Germinal center (tissue), 1 donor: ENCODE results near the gene NAV3.

Experiments used
- DNase-seq: peaks from one replicate; pipeline ENCODE4 v3.0.0; 2012; ENCODE audit warnings: mixed read lengths, low spot score

The NAV3 gene

DNA sequence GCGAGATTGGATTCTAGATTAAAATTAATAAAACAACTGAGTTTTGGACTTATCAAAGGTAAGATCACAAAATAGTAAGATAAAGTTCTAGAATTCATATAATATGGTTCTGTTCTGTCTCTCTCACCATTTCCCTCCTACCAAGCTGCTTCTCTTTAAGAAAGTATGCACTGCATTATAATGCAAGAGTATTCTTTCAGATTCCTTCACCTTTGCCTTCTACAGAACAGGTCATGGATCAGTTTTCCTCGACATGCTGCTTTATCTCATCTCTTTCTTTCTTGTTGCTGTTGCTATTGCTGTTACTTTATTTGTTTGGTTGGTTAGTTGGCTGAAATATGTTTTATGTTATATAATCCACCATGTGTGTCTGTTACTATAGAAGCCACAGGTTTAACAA is 357.0 kb downstream of the NAV3 start:
- DNase-seq = no peak

DNA sequence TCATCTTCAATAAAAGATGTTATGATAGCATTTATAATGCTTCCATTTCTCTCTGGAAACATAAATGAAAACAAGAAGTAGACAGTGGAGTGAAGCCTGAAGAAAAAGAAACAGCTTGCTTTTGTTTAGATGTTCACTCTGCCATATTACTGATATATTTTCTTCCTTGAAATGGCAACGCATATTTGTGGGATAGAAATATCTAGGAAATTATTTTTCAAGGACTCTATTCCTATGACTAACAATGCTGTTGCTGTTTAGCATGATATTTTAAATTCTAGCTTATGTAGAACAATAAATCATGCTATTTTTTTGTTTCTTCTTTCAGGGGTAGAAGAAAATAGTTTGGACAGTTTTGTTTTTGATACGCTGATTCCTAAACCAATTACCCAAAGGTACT is 359.0 kb downstream of the NAV3 start:
- no peak for DNase-seq

DNA sequence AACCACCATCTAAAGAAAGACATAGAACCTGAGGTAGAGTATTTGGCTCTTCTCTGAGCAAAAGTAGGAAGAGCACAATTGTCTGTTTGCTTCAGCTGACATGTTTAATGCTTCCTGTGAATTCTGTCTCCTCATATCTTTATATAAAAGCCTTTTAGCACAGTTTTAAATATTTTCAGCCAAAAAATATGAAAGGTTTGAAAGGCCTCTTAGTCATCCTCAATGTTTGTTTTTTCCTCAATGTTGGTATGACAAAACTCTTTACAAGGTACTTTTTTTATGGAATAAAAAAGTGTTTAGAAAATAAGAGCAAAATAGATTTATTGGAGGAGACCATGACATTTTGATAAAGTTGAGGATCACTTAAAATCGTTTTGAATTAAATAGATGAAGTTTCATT is 360.9 kb downstream of the NAV3 start:
- DNase-seq = no peak

DNA sequence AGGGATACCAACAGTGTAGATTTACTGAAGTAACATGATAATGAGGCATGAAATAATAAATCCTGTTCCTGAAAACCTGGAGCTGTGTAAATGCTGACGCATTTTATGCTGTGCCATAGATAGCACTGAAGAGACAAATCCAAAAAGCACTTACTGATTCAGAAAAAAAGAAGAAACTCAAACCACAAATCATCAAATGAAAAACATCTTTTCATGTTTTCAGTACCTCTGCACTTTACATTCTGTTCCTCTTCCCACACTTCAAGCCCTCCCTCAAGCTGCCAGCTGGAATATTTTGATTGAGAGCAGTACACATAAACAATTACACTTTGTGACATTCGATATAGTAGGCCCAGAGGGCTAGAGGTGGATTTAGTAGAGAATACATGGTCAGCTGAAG is 362.3 kb downstream of the NAV3 start:
- no peak for DNase-seq

DNA sequence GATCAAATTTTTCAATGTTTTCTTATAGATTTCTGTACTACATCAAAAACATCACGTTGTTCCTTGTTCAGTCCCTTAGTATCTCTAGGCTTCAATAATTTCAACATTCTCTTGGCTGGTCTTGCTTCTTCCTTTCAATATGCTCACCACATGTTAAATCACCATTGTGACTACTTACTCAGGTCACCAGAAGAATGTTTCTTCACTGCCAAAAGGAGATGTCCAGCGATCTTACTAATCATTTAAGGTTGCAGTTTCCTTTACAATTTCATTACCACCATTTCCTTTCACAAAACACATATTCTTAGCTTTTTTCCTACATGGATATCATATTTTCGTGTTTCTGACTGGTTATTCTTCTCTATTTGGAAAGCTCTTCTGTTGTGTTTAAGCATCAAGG is 363.8 kb downstream of the NAV3 start:
- DNase-seq = no peak

DNA sequence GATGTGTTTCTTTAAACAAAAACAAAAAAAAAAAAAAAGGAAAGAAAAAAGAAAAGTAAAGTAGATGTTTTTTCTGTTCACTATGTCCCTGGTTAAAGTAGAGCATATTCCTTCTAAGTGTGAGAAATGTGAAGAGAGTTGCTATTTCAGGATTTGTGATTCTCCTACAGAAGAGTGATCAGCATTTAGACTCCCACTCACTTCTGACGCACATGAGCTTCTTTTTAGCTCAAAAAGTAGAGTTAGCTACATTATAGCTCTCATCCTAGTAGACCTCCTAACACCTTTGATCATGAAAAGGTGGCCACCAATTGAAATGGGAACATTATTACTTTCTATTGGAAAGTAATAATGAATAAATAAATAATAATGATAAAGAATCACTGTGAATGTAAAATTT is 368.2 kb downstream of the NAV3 start:
- no peak for DNase-seq

DNA sequence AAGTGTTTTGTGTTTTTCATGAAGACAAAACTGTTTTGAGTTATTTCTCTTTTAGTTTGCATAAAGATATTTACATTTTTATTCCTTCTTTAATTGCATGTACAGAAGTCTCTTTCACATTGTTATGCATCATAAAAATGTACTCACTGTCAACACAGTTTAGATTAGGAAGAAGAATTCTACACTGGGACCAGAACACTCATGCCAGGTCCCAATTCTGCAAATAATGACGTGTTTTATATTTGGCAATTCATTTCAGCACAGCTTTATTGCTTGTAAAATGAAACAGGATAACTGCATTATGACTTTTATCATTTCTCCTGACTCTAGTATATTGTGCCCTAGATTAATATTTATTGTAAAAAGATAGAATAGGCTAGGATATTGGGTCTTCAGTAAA is 369.2 kb downstream of the NAV3 start:
- DNase-seq = no peak

DNA sequence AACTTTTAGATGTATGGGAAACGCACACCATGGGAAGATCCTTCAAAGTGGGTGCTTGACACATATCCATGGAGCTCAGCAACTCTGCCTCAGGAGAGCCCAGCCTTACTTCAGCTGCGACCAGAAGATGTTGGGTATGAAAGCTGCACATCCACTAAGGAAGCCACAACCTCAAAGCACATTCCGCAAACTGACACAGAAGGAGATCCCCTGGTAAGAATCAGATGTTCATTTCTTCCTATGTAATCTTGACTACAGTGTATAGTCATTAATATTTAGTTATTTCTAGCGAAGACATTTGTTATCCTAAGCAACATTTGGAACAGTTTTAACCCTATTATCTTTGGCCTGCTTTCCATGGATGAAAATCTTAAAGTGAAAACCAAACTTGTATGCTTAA is 374.2 kb downstream of the NAV3 start:
- no peak for DNase-seq

DNA sequence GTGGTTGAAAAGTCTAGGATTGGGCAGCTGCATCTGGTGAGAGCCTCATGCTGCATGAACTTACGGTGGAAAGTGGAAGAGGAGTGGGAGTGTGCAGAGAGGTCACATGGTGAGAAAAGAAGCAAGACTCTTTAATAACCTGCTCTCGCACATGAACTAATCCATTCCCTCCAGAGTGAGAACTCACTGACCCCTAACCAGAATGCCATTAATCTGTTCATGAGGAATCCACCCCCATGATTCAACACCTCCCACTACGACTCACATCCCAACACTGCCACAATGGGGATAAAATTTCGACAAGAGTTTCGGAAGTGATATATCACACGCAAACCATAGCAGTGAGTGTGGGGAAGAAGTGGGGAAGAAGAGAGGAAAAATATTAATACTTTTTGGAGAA is 377.4 kb downstream of the NAV3 start:
- no peak for DNase-seq

DNA sequence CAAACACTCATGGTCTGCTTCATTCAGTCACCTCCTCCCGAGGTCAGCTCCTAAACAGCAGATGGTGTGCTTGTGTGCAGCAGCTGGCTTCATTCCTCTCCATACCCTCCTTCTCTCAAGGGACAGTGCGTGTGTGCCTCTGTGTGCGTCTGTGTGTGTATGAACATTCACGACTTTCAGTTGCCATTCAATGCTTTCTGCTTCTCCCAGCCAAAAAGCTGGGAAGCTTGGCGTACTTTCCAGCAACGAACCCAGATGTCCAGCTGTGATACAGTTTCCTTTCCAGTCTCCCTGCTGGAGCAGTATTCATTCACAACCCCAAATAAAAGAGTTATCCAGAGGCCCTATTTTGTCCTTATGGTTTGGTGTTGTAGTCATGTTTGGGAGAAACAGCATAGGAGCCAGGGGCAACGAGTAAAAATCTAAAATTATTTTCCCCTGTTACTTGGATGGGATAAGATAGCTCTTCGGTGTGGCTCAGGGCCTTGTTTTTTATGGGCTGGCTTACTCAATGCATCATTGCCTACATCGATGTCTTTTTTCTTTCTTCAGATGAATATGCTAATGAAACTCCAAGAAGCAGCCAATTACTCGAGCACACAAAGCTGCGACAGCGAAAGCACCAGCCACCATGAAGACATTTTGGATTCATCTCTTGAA is 379.3 kb downstream of the NAV3 start:
- no peak for DNase-seq

DNA sequence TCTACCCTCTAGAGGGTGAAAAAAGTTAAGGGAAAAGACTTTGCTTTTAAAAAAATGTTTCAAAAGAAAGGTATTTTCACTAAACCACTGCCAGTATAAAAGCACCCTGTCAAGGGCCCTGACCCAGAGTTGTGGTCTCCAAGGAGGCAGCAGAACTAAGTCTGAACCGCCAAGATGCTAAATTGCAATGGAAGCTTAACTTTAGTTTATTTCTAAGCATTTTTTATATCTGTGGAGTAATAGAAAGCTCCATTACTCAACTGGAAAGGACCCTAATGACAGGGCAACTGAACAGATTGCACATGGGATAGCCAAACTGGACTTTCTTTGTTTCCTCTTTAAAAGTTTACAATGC is 379.8 kb downstream of the NAV3 start:
- no peak for DNase-seq

DNA sequence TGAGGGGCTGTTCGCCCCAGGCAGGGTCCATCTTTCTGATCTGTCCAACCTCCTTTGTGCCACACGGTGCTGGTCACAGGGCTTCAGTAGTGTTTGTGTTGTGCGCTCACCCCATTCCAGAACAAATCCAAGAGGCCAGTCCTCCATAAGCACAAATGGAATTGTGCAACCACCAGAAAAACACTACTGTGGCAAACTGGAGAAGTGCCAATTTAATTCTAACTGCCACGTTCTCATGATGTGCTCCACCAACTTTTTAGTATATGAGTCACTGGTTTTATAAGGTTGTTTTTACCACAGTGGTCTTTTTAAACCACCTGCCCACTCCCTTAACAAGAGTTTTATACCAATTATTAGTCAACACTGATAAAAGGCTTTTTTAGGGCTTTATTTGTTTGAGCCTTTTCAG is 380.2 kb downstream of the NAV3 start:
- DNase-seq = no peak

DNA sequence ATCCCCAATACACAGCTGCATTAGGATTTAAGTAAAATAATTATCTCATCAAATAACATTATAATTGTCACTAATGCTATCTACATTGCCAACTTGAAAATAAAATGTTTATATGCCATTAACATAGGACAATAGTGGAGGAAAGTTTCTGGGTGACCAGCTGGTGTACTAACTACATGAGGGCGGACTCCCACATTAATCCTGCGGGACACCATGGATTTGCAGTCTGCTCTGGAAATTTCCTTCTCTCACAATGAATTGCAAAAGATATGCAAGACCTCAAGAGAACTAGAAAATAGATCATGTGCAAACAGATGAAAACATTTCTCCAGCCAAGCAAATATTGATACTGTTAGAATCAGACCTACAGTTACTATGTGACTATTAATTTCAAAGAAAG is 390.1 kb downstream of the NAV3 start:
- DNase-seq = no peak

DNA sequence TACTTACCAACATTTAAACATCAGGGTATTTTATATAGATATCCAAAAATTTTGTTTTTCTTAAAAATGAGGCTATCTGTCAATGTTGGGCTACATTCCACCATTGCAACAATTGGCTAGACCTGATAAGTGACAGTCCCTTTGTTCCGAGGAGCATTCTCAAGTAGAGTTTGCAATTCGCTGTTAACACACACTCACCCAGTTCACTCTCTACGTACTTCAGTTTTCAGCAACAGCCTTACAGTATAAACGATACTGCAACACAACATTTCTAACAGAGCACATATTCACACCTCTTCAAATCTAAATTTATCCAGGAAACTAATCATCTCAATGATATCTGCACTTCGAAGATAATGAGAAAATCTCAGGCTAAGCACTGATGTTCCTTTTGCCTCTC is 393.5 kb downstream of the NAV3 start:
- no peak for DNase-seq

DNA sequence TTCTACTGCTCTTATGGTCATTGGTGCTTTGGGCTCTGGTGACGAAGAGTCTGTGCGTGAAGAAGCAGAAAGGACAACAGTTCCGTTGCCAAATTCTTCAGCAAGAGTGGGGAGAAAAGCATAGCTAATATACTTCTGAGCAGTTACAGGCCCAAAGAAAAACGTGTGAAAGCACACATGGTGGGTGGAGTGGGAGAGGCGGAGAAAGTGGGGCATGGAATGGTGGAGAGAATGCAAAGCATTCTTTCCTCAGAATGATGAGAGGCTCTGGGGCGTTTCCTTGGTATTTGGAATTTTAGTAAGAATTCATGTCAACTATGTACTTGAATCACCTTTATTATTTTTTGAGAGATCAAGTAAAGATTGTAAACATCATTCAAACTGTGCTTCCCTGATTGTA is 396.1 kb downstream of the NAV3 start:
- no peak for DNase-seq

DNA sequence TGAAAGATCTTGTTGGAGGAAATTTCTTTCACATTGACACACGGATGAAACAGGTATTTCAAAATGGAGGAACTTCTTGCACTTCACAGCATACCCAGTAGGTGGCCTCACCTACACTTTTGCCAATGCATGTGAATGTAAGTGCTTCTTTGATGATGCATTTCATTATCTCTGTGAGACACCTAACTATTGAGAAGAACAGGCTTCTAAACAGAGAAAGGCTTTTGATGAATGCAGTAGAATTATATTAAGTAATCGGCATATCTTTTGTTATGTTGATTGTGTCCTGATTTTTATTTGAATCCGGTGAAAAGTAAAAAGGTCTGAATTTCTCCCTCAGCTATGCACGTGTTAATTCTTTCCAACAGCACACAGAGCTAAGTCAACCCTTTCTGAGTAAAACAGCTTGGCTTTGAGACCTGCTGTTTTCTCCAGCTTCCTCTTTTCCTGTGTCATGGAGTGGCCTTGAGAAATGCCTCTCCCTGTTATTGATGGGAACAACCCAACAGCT is 399.0 kb downstream of the NAV3 start:
- DNase-seq = peak; percentile 9

DNA sequence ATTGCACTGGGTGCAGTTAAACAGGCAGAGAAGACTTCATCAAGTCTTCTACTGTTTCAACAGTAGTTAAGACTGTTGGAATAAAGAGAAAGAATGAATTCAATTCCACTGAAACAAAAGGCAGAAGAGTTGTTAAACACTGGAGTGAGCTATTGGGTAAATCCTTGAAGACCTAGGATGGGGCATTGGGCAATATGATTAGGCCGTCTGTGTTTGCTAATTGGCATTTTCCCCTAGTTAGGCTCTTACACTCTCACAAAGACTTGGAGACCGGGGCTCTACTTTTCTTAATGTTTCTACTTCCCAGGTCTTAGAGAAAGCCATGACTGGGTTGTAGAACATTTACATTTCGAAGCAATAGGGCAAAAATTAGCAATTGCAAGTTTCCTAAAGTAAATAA is 402.1 kb downstream of the NAV3 start:
- no peak for DNase-seq

DNA sequence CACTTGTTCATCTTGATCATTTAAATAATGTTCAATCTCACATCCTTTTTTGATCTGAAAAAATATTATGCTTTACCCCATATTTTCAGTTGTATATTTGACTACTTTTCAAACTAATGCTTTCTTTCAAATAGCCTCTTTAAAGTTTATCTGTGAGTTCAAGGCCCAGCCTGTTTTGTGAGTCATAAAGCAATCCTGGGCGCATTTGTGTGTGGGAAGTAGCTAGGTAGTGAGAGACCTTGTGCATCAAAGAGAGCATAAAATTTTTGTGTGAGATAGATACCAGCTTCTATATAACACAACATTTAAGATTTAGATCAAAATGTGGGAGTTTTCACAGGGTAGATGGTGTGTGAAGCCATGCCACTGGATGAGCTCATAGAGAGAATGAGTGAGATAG is 405.6 kb downstream of the NAV3 start:
- DNase-seq = no peak

DNA sequence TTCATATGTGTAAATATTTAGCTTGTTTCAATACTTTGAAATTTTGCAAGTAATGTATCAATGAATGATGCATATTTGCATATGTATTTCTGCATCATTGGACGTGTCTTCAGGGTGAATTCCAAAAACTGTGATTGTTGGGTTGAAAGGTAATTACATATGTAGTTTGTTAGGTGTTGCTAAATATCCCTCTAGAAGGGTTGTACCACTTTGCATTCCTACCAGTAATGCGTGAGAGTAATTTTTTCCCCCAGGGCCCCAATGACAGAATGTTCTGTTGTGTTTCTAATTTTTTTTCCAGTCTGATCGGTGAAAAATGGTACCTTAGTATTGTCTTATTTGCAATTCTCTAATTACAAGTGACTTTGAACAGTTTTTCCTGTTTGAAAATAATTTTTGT is 408.9 kb downstream of the NAV3 start:
- DNase-seq = no peak

DNA sequence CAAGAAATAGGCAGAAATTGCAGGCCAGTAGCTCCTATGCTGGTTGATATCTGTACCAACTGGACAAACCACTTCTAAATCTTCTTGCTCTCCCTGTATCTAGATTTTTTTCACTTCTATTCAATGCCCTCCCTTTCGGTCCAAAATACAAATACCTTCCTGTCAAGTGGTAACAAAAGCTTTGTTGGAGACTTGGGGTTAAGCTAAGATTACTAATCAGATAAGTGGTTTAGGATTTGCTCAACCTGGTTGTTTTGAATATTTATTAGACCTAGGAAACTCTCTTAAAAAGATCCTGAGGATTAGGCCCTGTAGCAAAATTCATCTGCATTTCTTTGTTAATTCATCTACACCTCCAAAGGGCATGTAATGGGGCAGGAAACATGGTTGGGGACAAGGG is 410.1 kb downstream of the NAV3 start:
- no peak for DNase-seq

DNA sequence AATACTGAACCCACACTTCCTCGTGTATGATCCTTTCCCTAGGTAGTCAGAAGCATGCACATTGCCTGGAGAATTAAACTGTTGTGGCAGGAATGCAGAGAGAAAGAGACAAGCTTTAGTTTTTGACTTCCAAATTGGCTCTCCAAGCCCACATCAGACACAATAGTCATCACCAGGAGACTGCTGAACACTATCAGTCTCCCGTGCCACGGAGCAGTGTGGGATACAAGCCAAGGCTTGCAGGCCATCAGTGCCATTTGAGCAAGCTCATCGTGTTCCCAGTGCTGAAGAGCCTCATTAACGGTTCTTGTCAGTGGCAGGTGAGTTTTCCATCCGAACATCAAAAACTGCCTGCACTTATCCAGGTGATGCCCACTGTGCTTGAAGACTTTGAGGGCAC is 410.8 kb downstream of the NAV3 start:
- no peak for DNase-seq

DNA sequence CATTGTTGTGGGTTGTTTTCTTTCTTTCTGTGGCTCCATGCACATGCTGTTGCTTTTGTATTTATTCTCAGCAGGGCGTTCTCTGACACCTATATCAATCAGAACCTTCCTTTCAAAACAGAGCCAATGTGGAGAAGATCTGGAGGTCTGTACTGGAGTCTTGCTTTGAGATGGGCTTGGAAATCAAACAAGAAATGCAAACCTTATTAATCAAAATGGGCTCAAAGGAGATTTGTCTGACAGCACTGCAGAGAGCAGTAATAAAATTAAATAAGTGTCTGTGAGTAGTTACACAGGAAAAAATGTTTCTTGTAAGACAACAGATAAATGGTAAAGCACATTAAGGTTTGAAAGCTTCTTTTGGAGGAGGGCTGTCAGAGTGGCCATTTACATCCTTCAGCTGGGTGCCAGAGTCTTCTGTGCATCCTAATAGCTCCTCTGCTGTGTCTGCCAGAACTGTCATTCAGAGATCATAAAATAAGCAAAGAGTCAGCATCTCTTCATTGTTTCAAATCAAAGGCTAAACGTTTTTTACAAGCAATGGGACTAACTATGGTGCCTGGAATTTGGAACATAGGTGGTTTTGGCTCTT is 414.3 kb downstream of the NAV3 start:
- DNase-seq = no peak

DNA sequence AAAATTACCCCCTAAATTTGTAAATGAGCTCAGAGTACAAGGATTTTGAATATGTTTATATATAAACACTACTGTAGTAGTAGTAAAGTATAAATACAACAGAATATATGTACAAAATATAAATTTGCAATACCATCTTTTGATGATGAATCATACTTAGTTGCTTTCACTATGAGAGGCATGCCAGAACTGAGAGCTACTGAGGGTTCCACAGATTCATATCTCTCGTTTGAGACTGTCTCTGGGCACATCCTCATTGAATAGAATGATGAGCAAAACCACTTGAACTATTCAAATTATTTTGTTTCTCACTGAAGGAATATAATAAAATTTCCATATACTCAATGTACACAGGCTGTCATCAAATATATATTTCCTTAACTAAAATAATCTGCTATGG is 417.6 kb downstream of the NAV3 start:
- DNase-seq = no peak

DNA sequence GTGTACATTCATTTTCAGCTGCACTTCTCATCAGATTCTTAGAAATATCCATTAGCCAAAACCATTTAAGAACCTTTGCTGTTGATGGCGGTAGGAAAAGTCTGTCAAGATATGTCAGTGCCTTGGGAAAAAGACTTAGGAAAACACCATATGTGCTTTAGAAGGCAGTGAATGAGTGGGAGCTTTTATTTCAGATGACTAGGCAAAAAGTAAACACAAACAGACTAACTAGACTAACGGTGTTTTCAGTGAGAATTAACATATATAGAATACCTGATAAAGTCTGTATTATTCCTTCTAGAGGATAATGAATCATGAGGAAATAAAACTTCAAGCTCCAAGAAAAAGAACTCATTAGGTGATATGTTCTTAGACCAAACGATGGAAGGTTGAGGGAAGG is 418.9 kb downstream of the NAV3 start:
- no peak for DNase-seq
